Measurements from ENCODE around the gene USP17L11. TPM values are rescaled to one million over a fixed set of nuclear protein-coding genes. Genes with fewer than 3 reads are reported as not detected.
A peak's percentile ranks its signal among the peaks of the same experiment; 100 is the strongest.
"Not testable (repeated sequence)": the region's sequence is repeated elsewhere in the genome, so short reads cannot be mapped to it uniquely, and the experiment has no call there.

The USP17L11 gene
- under 1 TPM; 0.11 to 0.16 TPM for total RNA-seq

GRCh38 chr4:9215105-9215504 is at the start of gene USP17L11:
TSS of gene USP17L11 (plus strand) at chr4:9215405. CDS start at chr4:9215405, 0 bp downstream.
- H3K27ac Mint-ChIP-seq; H3K4me1 Mint-ChIP-seq; POLR2A ChIA-PET; CTCF ChIA-PET; intact Hi-C loops (cut with DNase I, micrococcal nuclease); DNase-seq; ATAC-seq; H3K4me3 Mint-ChIP-seq; H3K27me3 Mint-ChIP-seq; H3K9me3 Mint-ChIP-seq (ENCODE audit: low read depth); H3K36me3 Mint-ChIP-seq (ENCODE audit: low read depth): not testable (repeated sequence)

- intact Hi-C loops (cut with DNase I, micrococcal nuclease); H3K9me3 Mint-ChIP-seq (ENCODE audit: low read depth); CTCF ChIA-PET; H3K4me1 Mint-ChIP-seq; ATAC-seq; H3K36me3 Mint-ChIP-seq (ENCODE audit: low read depth); H3K4me3 Mint-ChIP-seq; DNase-seq; POLR2A ChIA-PET; H3K27me3 Mint-ChIP-seq; H3K27ac Mint-ChIP-seq: not testable (repeated sequence)
Observed at GRCh38 chr4:9165990-9166389, 49.2 kb upstream of the USP17L11 start.

- ATAC-seq; intact Hi-C loops (cut with DNase I, micrococcal nuclease); POLR2A ChIA-PET; H3K27ac Mint-ChIP-seq; H3K4me1 Mint-ChIP-seq; H3K36me3 Mint-ChIP-seq (ENCODE audit: low read depth); H3K4me3 Mint-ChIP-seq; H3K9me3 Mint-ChIP-seq (ENCODE audit: low read depth); CTCF ChIA-PET; H3K27me3 Mint-ChIP-seq: not testable (repeated sequence)
- DNase-seq: peak; percentile 18
Observed at GRCh38 chr4:9169791-9170459, 45.3 kb upstream of the USP17L11 start, which contains the start of gene FAM90A26. TSS of gene FAM90A26 (plus strand) at chr4:9170409. CDS start at chr4:9173173, 2,764 bp downstream.

- POLR2A ChIA-PET; H3K4me3 Mint-ChIP-seq; H3K4me1 Mint-ChIP-seq; H3K9me3 Mint-ChIP-seq (ENCODE audit: low read depth); intact Hi-C loops (cut with DNase I, micrococcal nuclease); H3K27me3 Mint-ChIP-seq; CTCF ChIA-PET; ATAC-seq; H3K27ac Mint-ChIP-seq; DNase-seq; H3K36me3 Mint-ChIP-seq (ENCODE audit: low read depth): not testable (repeated sequence)
Observed at GRCh38 chr4:9210357-9210756, 4.8 kb upstream of the USP17L11 start, which contains the start of gene USP17L10. TSS of gene USP17L10 (plus strand) at chr4:9210657. CDS start at chr4:9210657, 0 bp downstream.

GRCh38 chr4:9214701-9215100 is 504 bp upstream of the USP17L11 start:
- POLR2A ChIA-PET; H3K27me3 Mint-ChIP-seq; H3K4me1 Mint-ChIP-seq; H3K27ac Mint-ChIP-seq; CTCF ChIA-PET; ATAC-seq; H3K4me3 Mint-ChIP-seq; intact Hi-C loops (cut with DNase I, micrococcal nuclease); H3K9me3 Mint-ChIP-seq (ENCODE audit: low read depth); H3K36me3 Mint-ChIP-seq (ENCODE audit: low read depth): not testable (repeated sequence)
- peak; percentile 2 for DNase-seq

GRCh38 chr4:9219852-9220251 is 4.6 kb downstream of the USP17L11 start, which contains the start of gene USP17L12:
TSS of gene USP17L12 (plus strand) at chr4:9220152. CDS start at chr4:9220152, 0 bp downstream.
- H3K27ac Mint-ChIP-seq; H3K9me3 Mint-ChIP-seq (ENCODE audit: low read depth); DNase-seq; CTCF ChIA-PET; H3K4me3 Mint-ChIP-seq; ATAC-seq; H3K4me1 Mint-ChIP-seq; H3K36me3 Mint-ChIP-seq (ENCODE audit: low read depth); H3K27me3 Mint-ChIP-seq; POLR2A ChIA-PET; intact Hi-C loops (cut with DNase I, micrococcal nuclease): not testable (repeated sequence)

GRCh38 chr4:9224596-9224995 is 9.4 kb downstream of the USP17L11 start, which contains the start of gene USP17L13:
TSS of gene USP17L13 (plus strand) at chr4:9224896. CDS start at chr4:9224896, 0 bp downstream.
- CTCF ChIA-PET; ATAC-seq; POLR2A ChIA-PET; H3K4me1 Mint-ChIP-seq; H3K27me3 Mint-ChIP-seq; H3K4me3 Mint-ChIP-seq; H3K9me3 Mint-ChIP-seq (ENCODE audit: low read depth); DNase-seq; intact Hi-C loops (cut with DNase I, micrococcal nuclease); H3K36me3 Mint-ChIP-seq (ENCODE audit: low read depth); H3K27ac Mint-ChIP-seq: not testable (repeated sequence)

GRCh38 chr4:9230249-9230648 is 15.0 kb downstream of the USP17L11 start:
- ATAC-seq; H3K36me3 Mint-ChIP-seq (ENCODE audit: low read depth); H3K4me3 Mint-ChIP-seq; intact Hi-C loops (cut with DNase I, micrococcal nuclease); POLR2A ChIA-PET; H3K9me3 Mint-ChIP-seq (ENCODE audit: low read depth); H3K4me1 Mint-ChIP-seq; H3K27me3 Mint-ChIP-seq; CTCF ChIA-PET; H3K27ac Mint-ChIP-seq: not testable (repeated sequence)
- peak; percentile 0 for DNase-seq

- ATAC-seq; H3K4me3 Mint-ChIP-seq; H3K4me1 Mint-ChIP-seq; H3K9me3 Mint-ChIP-seq (ENCODE audit: low read depth); H3K36me3 Mint-ChIP-seq (ENCODE audit: low read depth); intact Hi-C loops (cut with DNase I, micrococcal nuclease); POLR2A ChIA-PET; H3K27me3 Mint-ChIP-seq; DNase-seq; CTCF ChIA-PET; H3K27ac Mint-ChIP-seq: not testable (repeated sequence)
Observed at GRCh38 chr4:9234085-9234484, 18.9 kb downstream of the USP17L11 start, which contains the start of gene USP17L15. TSS of gene USP17L15 (plus strand) at chr4:9234385. CDS start at chr4:9234385, 0 bp downstream.

GRCh38 chr4:9238461-9238860 is 23.3 kb downstream of the USP17L11 start:
- intact Hi-C loops (cut with DNase I, micrococcal nuclease); H3K4me1 Mint-ChIP-seq; H3K27ac Mint-ChIP-seq; H3K9me3 Mint-ChIP-seq (ENCODE audit: low read depth); ATAC-seq; CTCF ChIA-PET; H3K4me3 Mint-ChIP-seq; H3K27me3 Mint-ChIP-seq; H3K36me3 Mint-ChIP-seq (ENCODE audit: low read depth); POLR2A ChIA-PET: not testable (repeated sequence)
- DNase-seq: peak; percentile 6

- H3K4me1 Mint-ChIP-seq; intact Hi-C loops (cut with DNase I, micrococcal nuclease); ATAC-seq; DNase-seq; H3K9me3 Mint-ChIP-seq (ENCODE audit: low read depth); H3K27me3 Mint-ChIP-seq; CTCF ChIA-PET; POLR2A ChIA-PET; H3K36me3 Mint-ChIP-seq (ENCODE audit: low read depth); H3K4me3 Mint-ChIP-seq; H3K27ac Mint-ChIP-seq: not testable (repeated sequence)
Observed at GRCh38 chr4:9243579-9243978, 28.4 kb downstream of the USP17L11 start, which contains the start of gene USP17L17. TSS of gene USP17L17 (plus strand) at chr4:9243879. CDS start at chr4:9243879, 0 bp downstream.

- H3K4me3 Mint-ChIP-seq; ATAC-seq; H3K9me3 Mint-ChIP-seq (ENCODE audit: low read depth); H3K4me1 Mint-ChIP-seq; POLR2A ChIA-PET; CTCF ChIA-PET; H3K27me3 Mint-ChIP-seq; H3K36me3 Mint-ChIP-seq (ENCODE audit: low read depth); intact Hi-C loops (cut with DNase I, micrococcal nuclease); H3K27ac Mint-ChIP-seq: not testable (repeated sequence)
- DNase-seq: peak; percentile 0
Observed at GRCh38 chr4:9247953-9248680, 32.9 kb downstream of the USP17L11 start, which contains the start of gene USP17L18. TSS of gene USP17L18 (plus strand) at chr4:9248630. CDS start at chr4:9248630, 0 bp downstream.
